K562 (cell line): ENCODE measurements around the gene TSPOAP1. TPM values are rescaled to one million over a fixed set of nuclear protein-coding genes. Genes with fewer than 3 reads are reported as not detected.

Experiments used
- BCL6 ChIP-seq: fragments of 250-450 bp; sonication (Bioruptor Pico); IDR thresholded peaks from 2 replicates; pipeline ENCODE4 v1.4.0; 2020
- ELF2 ChIP-seq: fragments of 250-450 bp; sonication (Bioruptor Pico); IDR thresholded peaks from 2 replicates; pipeline ENCODE4 v1.5.0; 2021; ENCODE audit warnings: mild to moderate bottlenecking
- ELF4 ChIP-seq: fragments of 450-650 bp; formaldehyde crosslinking; IDR thresholded peaks from 2 replicates; pipeline ENCODE4 v1.4.0; 2022; ENCODE audit warnings: missing genetic modification characterization
- EP300 ChIP-seq: IDR thresholded peaks from 2 replicates; pipeline ENCODE4 v1.6.1; 2012; ENCODE audit warnings: low read length, improper control_type of control experiment
- HNRNPH1 ChIP-seq: fragments of 200-400 bp; formaldehyde crosslinking; optimal IDR thresholded peaks from 2 replicates; pipeline ENCODE3; 2017; ENCODE audit warnings: low read depth, mild to moderate bottlenecking, low read length, moderate library complexity
- MYNN ChIP-seq, 2 experiments: sonication (generic); formaldehyde crosslinking in 1 of 2; IDR thresholded peaks; 2 replicates each; pipeline versions ENCODE4 v1.5.0 to v1.6.1; 2016 to 2020; ENCODE audit warnings: antibody characterized with exemption in 1 of 2, missing genetic modification reagents in 1 of 2
- POLR2G ChIP-seq: fragments of 200-400 bp; formaldehyde crosslinking; IDR thresholded peaks from 2 replicates; pipeline ENCODE4 v1.6.1; 2017; ENCODE audit warnings: low read depth, mild to moderate bottlenecking, antibody characterized with exemption, low read length, moderate library complexity
- PRMT5 ChIP-seq: sonication (generic); formaldehyde crosslinking; IDR thresholded peaks from 2 replicates; pipeline ENCODE4 v1.5.0; 2020; ENCODE audit warnings: missing genetic modification reagents
- PTTG1 ChIP-seq: fragments of 450-650 bp; IDR thresholded peaks from 2 replicates; pipeline ENCODE4 v1.6.1; 2016; ENCODE audit warnings: low read depth, mild to moderate bottlenecking, missing genetic modification characterization, missing compliant biosample characterization
- RBFOX2 ChIP-seq: fragments of 200-400 bp; formaldehyde crosslinking; IDR thresholded peaks from 2 replicates; pipeline ENCODE4 v1.6.1; 2017; ENCODE audit warnings: low read depth, mild to moderate bottlenecking, low read length, moderate library complexity
- SAFB ChIP-seq: fragments of 200-400 bp; formaldehyde crosslinking; IDR thresholded peaks from 2 replicates; pipeline ENCODE4 v1.6.1; 2017; ENCODE audit warnings: low read depth, low read length, borderline replicate concordance
- SETDB1 ChIP-seq: IDR thresholded peaks from one replicate; pipeline ENCODE4 v1.6.1; 2012; ENCODE audit warnings: low read length, control low read depth, inconsistent platforms
- SOX6 ChIP-seq: fragments of 450-650 bp; IDR thresholded peaks from 2 replicates; pipeline ENCODE4 v1.6.1; 2014; ENCODE audit warnings: mild to moderate bottlenecking
- TEAD2 ChIP-seq: fragments of 450-650 bp; IDR thresholded peaks from 2 replicates; pipeline ENCODE4 v1.6.1; 2016; ENCODE audit warnings: missing genetic modification characterization, control low read depth, missing compliant biosample characterization
- THAP12 ChIP-seq: fragments of 250-450 bp; sonication (Bioruptor Pico); IDR thresholded peaks from 2 replicates; pipeline ENCODE4 v1.9.0; 2021; ENCODE audit warnings: mild to moderate bottlenecking, inconsistent platforms
- ZNF165 ChIP-seq: fragments of 250-450 bp; sonication (Bioruptor Pico); IDR thresholded peaks from 2 replicates; pipeline ENCODE4 v1.4.0; 2020; ENCODE audit warnings: borderline replicate concordance
- polyA plus RNA-seq, 8 experiments: library from polyadenylated mRNA; depleted of rRNA in 4 of 8; stranded (reverse) in 5 of 8; unstranded in 3 of 8; fragments of >200 nt; fragmentation: Nextera tagmentation in 2 of 8; fragmentation: Illumina TruSeq in 1 of 8; extraction: Ambion mirVana in 2 of 8; extraction: Trizol in 1 of 8; gene quantifications; 2 replicates each; pipeline versions ENCODE4 v1.2.1 to v1.2.3, GENCODE V29; 2011 to 2014; ENCODE audit warnings: inconsistent platforms in 1 of 8, missing spikeins in 1 of 8
- total RNA-seq, 7 experiments: library from RNA; depleted of rRNA in 6 of 7; stranded (reverse); fragments of >200 nt in 6 of 7; fragmentation: Illumina TruSeq in 2 of 7; extraction: Trizol in 2 of 7; gene quantifications; 2 replicates each; pipeline versions ENCODE4 v1.2.1 to v1.2.3, GENCODE V29; 2011 to 2021; ENCODE audit warnings: low replicate concordance in 1 of 7
- TF ChIP-seq, protein P1 (sequence below): sonication (generic); formaldehyde crosslinking; IDR thresholded peaks from 2 replicates; pipeline ENCODE4 v1.8.0; 2023; ENCODE audit warnings: missing genetic modification reagents, mild to moderate bottlenecking, borderline replicate concordance
- TF ChIP-seq, protein P2 (sequence below): fragments of 150-350 bp; conservative IDR thresholded peaks from 2 replicates; pipeline ENCODE4 v1.6.1; 2014; ENCODE audit warnings: low read length

TSPOAP1 gene
- total and polyA plus RNA-seq, 9 of the 15 experiments (the other 6 are each of a cell fraction or from before 2014, with no cell fraction given), result 0.87 to 3.9 (median 1.8) TPM; not detected in 2

DNA sequence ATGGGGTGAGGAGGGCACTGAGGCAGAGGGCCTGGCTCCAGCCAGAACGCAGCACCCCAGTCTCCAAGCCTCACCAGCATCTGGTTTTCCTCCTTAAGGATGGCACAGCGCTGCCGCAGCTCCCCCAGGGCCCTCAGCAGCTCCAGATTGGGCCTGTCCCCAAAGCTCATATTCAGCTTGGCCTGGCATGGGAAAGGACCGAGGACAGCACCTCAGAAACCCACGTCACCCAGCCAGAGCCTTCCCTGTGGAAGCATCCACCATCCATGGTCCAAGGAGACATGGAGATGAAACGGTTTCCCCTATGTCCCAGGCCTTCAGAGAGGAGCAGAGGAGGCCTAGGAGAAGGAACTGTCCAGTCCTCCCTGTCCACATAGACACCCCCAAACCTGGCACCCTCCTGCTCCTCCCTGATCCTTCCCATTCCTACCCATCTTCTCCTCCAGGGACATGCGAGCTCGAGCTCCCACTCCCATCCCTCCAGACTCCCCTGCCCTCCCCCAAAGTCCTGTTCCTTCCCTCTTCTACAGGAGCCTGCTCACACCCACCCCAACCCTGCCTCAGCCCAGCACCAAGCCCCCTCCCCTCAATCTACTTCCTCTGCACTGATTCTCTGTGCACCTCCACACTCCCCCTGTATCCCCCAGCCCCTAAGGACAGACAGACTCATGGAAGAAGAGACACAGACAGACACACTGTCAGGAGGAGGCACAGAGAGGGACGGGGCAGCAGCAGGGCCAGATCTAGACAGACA, 1.8 kb downstream of the TSPOAP1 start (continued):
- TF ChIP-seq, protein P1, sequence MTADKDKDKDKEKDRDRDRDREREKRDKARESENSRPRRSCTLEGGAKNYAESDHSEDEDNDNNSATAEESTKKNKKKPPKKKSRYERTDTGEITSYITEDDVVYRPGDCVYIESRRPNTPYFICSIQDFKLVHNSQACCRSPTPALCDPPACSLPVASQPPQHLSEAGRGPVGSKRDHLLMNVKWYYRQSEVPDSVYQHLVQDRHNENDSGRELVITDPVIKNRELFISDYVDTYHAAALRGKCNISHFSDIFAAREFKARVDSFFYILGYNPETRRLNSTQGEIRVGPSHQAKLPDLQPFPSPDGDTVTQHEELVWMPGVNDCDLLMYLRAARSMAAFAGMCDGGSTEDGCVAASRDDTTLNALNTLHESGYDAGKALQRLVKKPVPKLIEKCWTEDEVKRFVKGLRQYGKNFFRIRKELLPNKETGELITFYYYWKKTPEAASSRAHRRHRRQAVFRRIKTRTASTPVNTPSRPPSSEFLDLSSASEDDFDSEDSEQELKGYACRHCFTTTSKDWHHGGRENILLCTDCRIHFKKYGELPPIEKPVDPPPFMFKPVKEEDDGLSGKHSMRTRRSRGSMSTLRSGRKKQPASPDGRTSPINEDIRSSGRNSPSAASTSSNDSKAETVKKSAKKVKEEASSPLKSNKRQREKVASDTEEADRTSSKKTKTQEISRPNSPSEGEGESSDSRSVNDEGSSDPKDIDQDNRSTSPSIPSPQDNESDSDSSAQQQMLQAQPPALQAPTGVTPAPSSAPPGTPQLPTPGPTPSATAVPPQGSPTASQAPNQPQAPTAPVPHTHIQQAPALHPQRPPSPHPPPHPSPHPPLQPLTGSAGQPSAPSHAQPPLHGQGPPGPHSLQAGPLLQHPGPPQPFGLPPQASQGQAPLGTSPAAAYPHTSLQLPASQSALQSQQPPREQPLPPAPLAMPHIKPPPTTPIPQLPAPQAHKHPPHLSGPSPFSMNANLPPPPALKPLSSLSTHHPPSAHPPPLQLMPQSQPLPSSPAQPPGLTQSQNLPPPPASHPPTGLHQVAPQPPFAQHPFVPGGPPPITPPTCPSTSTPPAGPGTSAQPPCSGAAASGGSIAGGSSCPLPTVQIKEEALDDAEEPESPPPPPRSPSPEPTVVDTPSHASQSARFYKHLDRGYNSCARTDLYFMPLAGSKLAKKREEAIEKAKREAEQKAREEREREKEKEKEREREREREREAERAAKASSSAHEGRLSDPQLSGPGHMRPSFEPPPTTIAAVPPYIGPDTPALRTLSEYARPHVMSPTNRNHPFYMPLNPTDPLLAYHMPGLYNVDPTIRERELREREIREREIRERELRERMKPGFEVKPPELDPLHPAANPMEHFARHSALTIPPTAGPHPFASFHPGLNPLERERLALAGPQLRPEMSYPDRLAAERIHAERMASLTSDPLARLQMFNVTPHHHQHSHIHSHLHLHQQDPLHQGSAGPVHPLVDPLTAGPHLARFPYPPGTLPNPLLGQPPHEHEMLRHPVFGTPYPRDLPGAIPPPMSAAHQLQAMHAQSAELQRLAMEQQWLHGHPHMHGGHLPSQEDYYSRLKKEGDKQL (CRISPR knock-in tag), result 0 out of 2 replicates have a peak, but pooled peaks have one; percentile 45
- no peak for TF ChIP-seq EP300
- no peak for TF ChIP-seq SETDB1
- peak; percentile 81 for TF ChIP-seq POLR2G
- TF ChIP-seq TEAD2 (tag), result no peak
- TF ChIP-seq HNRNPH1, result peak; percentile 68
- no peak for TF ChIP-seq ELF2 (CRISPR knock-in tag)
- TF ChIP-seq ELF4, result peak; percentile 50; the same call in 1 of the 2 replicates
- TF ChIP-seq PTTG1 (tag), result no peak
- TF ChIP-seq PRMT5 (CRISPR knock-in tag), result no peak
- TF ChIP-seq RBFOX2, result peak; percentile 12; the same call in 1 of the 2 replicates
- no peak for TF ChIP-seq BCL6 (CRISPR knock-in tag)
- TF ChIP-seq THAP12 (CRISPR knock-in tag), result peak; percentile 57; the same call in 1 of the 2 replicates
- TF ChIP-seq, protein P2, sequence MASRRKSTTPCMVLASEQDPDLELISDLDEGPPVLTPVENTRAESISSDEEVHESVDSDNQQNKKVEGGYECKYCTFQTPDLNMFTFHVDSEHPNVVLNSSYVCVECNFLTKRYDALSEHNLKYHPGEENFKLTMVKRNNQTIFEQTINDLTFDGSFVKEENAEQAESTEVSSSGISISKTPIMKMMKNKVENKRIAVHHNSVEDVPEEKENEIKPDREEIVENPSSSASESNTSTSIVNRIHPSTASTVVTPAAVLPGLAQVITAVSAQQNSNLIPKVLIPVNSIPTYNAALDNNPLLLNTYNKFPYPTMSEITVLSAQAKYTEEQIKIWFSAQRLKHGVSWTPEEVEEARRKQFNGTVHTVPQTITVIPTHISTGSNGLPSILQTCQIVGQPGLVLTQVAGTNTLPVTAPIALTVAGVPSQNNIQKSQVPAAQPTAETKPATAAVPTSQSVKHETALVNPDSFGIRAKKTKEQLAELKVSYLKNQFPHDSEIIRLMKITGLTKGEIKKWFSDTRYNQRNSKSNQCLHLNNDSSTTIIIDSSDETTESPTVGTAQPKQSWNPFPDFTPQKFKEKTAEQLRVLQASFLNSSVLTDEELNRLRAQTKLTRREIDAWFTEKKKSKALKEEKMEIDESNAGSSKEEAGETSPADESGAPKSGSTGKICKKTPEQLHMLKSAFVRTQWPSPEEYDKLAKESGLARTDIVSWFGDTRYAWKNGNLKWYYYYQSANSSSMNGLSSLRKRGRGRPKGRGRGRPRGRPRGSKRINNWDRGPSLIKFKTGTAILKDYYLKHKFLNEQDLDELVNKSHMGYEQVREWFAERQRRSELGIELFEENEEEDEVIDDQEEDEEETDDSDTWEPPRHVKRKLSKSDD, result no peak
- no peak for TF ChIP-seq SOX6
- TF ChIP-seq MYNN (IDR thresholded peaks at IDR 0.05), result no peak
- no peak for TF ChIP-seq MYNN (CRISPR knock-in tag; IDR thresholded peaks at IDR 0.05)
- TF ChIP-seq ZNF165 (CRISPR knock-in tag), result no peak
- no peak for TF ChIP-seq SAFB
